Dermis microvascular lymphatic vessel endothelial cell (primary cell): ENCODE results near the gene CTU2. TPM values are rescaled to one million over a fixed set of nuclear protein-coding genes. Genes with fewer than 3 reads are reported as not detected.

ENCODE experiments used
- DNase-seq, 2 donors: peaks; one replicate each; pipeline versions ENCODE4 v3.0.0 to v3.0.0-alpha.2; 2010; ENCODE audit warnings: low read depth in 2 of 2
- total RNA-seq: library from RNA; depleted of rRNA; stranded (reverse); fragments of >200 nt; gene quantifications from 2 replicates; pipeline ENCODE4 v1.2.1, GENCODE V29; 2014

Gene CTU2
- total RNA-seq, 1 donor from 2014 or later: 10.8 TPM

DNA sequence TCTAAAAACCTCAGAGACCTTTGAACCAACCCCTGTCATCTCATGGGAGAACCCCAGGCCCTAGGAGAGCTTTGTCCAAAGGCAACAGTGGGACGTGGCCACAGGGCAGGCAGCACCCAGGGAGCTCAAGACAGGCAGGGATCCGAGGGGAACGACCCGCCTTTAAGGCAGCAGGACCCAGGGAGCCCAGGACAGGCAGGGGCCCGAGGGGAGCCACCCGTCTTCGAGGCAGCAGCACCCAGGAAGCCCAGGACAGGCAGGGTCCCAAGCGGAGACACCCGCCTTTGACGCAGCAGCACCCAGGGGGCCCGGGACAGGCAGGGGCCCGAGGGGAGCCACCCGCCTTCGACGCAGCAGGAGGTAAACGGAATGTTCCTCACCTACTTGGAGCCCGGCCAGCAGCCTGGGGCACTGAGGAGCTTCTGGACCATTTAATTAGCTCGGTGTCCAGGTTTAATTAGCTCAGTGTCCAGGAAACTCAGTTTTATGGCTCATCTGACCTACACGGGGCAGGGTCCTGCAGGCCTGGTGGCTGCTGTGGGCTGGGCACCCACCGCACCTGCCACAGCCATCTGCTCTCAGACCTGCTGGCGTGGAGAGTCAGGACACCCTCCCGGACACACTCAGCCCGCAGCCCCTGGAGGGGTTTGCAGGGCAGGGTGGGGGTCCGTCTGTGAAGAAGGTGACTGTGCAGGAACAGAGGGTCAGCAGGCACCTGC is 54.3 kb downstream of the CTU2 start:
- DNase-seq: no peak

- DNase-seq: no peak
Observed at GRCh38 chr16:88761143-88761534, 54.8 kb downstream of the CTU2 start.

- DNase-seq: no peak
Observed at GRCh38 chr16:88761830-88762229, 55.5 kb downstream of the CTU2 start.

GRCh38 chr16:88762258-88762870 is 56.1 kb downstream of the CTU2 start:
- DNase-seq: no peak

DNA sequence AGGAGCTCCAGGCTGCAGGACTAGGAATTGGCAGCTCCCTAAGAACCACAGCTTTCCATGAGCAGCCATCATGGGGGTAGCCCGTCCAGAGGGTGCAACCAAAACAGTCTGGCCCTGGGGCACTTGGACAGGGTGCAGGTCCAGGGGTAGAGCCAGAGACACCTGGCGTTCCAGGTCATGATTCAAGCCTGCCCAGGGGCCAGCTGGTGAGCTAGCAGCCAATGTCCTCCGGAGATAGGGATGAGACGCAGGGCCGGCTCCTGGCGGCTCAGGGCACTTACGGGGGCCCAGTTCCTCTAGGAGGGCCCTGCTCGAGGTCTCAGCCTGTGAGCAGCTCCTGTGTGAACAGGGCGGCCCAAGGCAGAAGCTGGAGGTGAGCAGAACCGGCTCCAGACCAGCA is 56.6 kb downstream of the CTU2 start:
- DNase-seq: no peak

DNA sequence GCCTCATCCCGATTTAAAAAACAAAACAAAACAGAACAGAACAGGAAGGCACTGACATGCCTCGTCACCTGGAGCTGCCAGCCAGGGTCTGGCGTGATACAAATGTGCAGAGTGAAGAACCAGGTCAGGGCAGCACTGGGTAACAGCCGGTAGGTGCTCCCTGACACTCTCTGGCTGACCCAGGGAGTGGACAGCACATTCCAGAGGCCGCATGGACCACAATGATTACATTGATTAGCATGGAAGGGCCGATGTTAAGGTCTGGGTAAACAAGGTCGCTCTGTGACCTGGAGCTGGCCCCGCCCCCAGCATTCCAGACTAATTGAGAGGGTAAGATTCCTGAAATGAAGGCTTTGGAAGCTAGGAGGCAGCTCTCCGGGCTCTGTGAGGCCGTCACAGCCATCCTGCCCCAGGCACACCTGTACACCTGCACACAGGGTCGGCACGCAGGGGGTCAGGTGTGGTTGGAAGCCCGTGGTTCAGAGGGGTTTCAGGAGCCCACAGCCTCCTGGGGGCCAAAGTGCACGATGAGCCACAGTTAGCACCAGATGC is 57.3 kb downstream of the CTU2 start:
- peak; percentile 77 to 97 for DNase-seq

DNA sequence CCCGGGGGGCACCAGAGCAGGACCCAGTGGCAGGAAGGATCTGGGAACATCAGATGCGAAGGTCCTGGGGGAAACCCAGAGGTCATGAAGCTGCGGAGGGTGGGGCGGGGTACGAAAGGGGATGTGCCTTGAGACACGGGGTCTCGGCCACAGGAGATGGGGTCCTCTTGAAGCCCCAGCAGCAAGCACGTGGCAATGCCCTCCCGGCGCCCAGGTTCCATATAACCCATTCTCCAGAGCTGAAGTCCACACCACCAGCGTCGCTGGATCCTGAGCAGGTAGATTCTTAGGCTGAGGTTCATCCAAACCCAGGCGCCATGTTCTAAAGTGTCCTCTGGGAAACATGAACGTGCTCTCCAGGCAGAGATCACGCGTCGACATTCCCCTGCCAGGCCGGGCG is 57.8 kb downstream of the CTU2 start:
- DNase-seq: no peak

- DNase-seq: peak in 1 of 2 donors; percentile 52
Observed at GRCh38 chr16:88764913-88765349, 58.6 kb downstream of the CTU2 start.

Other genes starting within 250 kb of the CTU2 start
- 7.4 and 9.1 TPM in 2 replicates for gene ZC3H18, start 136.1 kb upstream of the CTU2 start, total RNA-seq
- gene IL17C, start 67.9 kb upstream of the CTU2 start, total RNA-seq: not detected in 2 replicates
- 336 and 456 TPM in 2 replicates for gene CYBA, start 55.5 kb upstream of the CTU2 start, total RNA-seq
- gene MVD, start 43.4 kb upstream of the CTU2 start, total RNA-seq: 47.5 and 59.7 TPM in 2 replicates
- 0.13 and 0.25 TPM in 2 replicates for gene SNAI3, start 20.0 kb upstream of the CTU2 start, total RNA-seq
- gene RNF166, start 95 bp upstream of the CTU2 start, total RNA-seq: 9.1 and 13.0 TPM in 2 replicates
- 238 and 422 TPM in 2 replicates for gene PIEZO1, start 78.7 kb downstream of the CTU2 start, total RNA-seq
- gene CDT1, start 97.3 kb downstream of the CTU2 start, total RNA-seq: 4.3 and 5.1 TPM in 2 replicates
- gene APRT, start 105.4 kb downstream of the CTU2 start, total RNA-seq: 105 and 128 TPM in 2 replicates
- 7.2 and 15.7 TPM in 2 replicates for gene GALNS, start 150.4 kb downstream of the CTU2 start, total RNA-seq
- 48.1 and 51.5 TPM in 2 replicates for gene TRAPPC2L, start 150.6 kb downstream of the CTU2 start, total RNA-seq
- not detected in 2 replicates for gene PABPN1L, start 160.2 kb downstream of the CTU2 start, total RNA-seq